WTC11 (cell line): ENCODE data around the gene HLF.

Experiments used
- KAT7 ChIP-seq: sonication (generic); formaldehyde crosslinking; IDR thresholded peaks from 2 replicates; pipeline ENCODE4 v1.8.1; 2023; ENCODE audit warnings: missing genetic modification reagents, mild to moderate bottlenecking, borderline replicate concordance
- MAX ChIP-seq: sonication (generic); formaldehyde crosslinking; IDR thresholded peaks from 2 replicates; pipeline ENCODE4 v1.8.0; 2022; ENCODE audit warnings: mild to moderate bottlenecking, missing genetic modification reagents
- NFYB ChIP-seq: sonication (generic); formaldehyde crosslinking; conservative IDR thresholded peaks from 2 replicates; pipeline ENCODE4 v1.8.0; 2022; ENCODE audit warnings: low read depth, missing genetic modification reagents
- NR1H2 ChIP-seq: sonication (generic); formaldehyde crosslinking; IDR thresholded peaks from 2 replicates; pipeline ENCODE4 v1.9.0; 2021; ENCODE audit warnings: mild to moderate bottlenecking, moderate library complexity, missing genetic modification reagents
- NR3C1 ChIP-seq: sonication (generic); formaldehyde crosslinking; conservative IDR thresholded peaks from 2 replicates; pipeline ENCODE4 v1.8.1; 2023; ENCODE audit warnings: low read depth, mild to moderate bottlenecking, missing genetic modification reagents
- SP1 ChIP-seq: sonication (generic); formaldehyde crosslinking; conservative IDR thresholded peaks from 2 replicates; pipeline ENCODE4 v1.8.1; 2022; ENCODE audit warnings: missing genetic modification reagents
- TP53 ChIP-seq: sonication (generic); formaldehyde crosslinking; IDR thresholded peaks from 2 replicates; pipeline ENCODE4 v1.8.1; 2023; ENCODE audit warnings: mild to moderate bottlenecking, missing genetic modification reagents
- ZNF317 ChIP-seq: sonication (generic); formaldehyde crosslinking; IDR thresholded peaks from 2 replicates; pipeline ENCODE4 v1.8.1; 2023; ENCODE audit warnings: low read depth, mild to moderate bottlenecking, moderate library complexity, missing genetic modification reagents, borderline replicate concordance
- TF ChIP-seq, protein P1 (sequence below): sonication (generic); formaldehyde crosslinking; IDR thresholded peaks from 2 replicates; pipeline ENCODE4 v1.8.0; 2022; ENCODE audit warnings: mild to moderate bottlenecking, missing genetic modification reagents
- TF ChIP-seq, protein P2 (sequence below): fragments of 200-600 bp; IDR thresholded peaks from 2 replicates; pipeline ENCODE4 v1.8.0; 2022; ENCODE audit warnings: antibody characterized with exemption
- TF ChIP-seq, protein P3 (sequence below): sonication (generic); formaldehyde crosslinking; IDR thresholded peaks from 2 replicates; pipeline ENCODE4 v1.8.1; 2023; ENCODE audit warnings: mild to moderate bottlenecking, missing genetic modification reagents, moderate library complexity
- TF ChIP-seq, protein P4 (sequence below): sonication (generic); formaldehyde crosslinking; IDR thresholded peaks from 2 replicates; pipeline ENCODE4 v1.8.0; 2022; ENCODE audit warnings: missing genetic modification reagents

GRCh38 chr17:55350825-55351205 is 86.1 kb downstream of the HLF start:
- TF ChIP-seq, protein P1, sequence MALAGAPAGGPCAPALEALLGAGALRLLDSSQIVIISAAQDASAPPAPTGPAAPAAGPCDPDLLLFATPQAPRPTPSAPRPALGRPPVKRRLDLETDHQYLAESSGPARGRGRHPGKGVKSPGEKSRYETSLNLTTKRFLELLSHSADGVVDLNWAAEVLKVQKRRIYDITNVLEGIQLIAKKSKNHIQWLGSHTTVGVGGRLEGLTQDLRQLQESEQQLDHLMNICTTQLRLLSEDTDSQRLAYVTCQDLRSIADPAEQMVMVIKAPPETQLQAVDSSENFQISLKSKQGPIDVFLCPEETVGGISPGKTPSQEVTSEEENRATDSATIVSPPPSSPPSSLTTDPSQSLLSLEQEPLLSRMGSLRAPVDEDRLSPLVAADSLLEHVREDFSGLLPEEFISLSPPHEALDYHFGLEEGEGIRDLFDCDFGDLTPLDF (CRISPR knock-in tag), result no peak
- TF ChIP-seq, protein P2, sequence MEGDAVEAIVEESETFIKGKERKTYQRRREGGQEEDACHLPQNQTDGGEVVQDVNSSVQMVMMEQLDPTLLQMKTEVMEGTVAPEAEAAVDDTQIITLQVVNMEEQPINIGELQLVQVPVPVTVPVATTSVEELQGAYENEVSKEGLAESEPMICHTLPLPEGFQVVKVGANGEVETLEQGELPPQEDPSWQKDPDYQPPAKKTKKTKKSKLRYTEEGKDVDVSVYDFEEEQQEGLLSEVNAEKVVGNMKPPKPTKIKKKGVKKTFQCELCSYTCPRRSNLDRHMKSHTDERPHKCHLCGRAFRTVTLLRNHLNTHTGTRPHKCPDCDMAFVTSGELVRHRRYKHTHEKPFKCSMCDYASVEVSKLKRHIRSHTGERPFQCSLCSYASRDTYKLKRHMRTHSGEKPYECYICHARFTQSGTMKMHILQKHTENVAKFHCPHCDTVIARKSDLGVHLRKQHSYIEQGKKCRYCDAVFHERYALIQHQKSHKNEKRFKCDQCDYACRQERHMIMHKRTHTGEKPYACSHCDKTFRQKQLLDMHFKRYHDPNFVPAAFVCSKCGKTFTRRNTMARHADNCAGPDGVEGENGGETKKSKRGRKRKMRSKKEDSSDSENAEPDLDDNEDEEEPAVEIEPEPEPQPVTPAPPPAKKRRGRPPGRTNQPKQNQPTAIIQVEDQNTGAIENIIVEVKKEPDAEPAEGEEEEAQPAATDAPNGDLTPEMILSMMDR, result no peak
- TF ChIP-seq TP53 (CRISPR knock-in tag) (no peak), NR1H2 (CRISPR knock-in tag) (no peak), SP1 (CRISPR knock-in tag) (no peak), ZNF317 (no peak), MAX (no peak), NR3C1 (no peak), KAT7 (CRISPR knock-in tag) (no peak), NFYB (CRISPR knock-in tag) (no peak)
- TF ChIP-seq, protein P3, sequence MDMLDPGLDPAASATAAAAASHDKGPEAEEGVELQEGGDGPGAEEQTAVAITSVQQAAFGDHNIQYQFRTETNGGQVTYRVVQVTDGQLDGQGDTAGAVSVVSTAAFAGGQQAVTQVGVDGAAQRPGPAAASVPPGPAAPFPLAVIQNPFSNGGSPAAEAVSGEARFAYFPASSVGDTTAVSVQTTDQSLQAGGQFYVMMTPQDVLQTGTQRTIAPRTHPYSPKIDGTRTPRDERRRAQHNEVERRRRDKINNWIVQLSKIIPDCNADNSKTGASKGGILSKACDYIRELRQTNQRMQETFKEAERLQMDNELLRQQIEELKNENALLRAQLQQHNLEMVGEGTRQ (CRISPR knock-in tag), result no peak
- TF ChIP-seq, protein P4, sequence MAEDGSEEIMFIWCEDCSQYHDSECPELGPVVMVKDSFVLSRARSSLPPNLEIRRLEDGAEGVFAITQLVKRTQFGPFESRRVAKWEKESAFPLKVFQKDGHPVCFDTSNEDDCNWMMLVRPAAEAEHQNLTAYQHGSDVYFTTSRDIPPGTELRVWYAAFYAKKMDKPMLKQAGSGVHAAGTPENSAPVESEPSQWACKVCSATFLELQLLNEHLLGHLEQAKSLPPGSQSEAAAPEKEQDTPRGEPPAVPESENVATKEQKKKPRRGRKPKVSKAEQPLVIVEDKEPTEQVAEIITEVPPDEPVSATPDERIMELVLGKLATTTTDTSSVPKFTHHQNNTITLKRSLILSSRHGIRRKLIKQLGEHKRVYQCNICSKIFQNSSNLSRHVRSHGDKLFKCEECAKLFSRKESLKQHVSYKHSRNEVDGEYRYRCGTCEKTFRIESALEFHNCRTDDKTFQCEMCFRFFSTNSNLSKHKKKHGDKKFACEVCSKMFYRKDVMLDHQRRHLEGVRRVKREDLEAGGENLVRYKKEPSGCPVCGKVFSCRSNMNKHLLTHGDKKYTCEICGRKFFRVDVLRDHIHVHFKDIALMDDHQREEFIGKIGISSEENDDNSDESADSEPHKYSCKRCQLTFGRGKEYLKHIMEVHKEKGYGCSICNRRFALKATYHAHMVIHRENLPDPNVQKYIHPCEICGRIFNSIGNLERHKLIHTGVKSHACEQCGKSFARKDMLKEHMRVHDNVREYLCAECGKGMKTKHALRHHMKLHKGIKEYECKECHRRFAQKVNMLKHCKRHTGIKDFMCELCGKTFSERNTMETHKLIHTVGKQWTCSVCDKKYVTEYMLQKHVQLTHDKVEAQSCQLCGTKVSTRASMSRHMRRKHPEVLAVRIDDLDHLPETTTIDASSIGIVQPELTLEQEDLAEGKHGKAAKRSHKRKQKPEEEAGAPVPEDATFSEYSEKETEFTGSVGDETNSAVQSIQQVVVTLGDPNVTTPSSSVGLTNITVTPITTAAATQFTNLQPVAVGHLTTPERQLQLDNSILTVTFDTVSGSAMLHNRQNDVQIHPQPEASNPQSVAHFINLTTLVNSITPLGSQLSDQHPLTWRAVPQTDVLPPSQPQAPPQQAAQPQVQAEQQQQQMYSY (CRISPR knock-in tag), result no peak
